Left ventricle myocardium inferior (tissue), 1 donor: ENCODE data around the gene PHC3. TPM values are rescaled to one million over a fixed set of nuclear protein-coding genes. Genes with fewer than 3 reads are reported as not detected.

Experiments used
- DNase-seq: peaks from one replicate; pipeline ENCODE4 v3.0.0-alpha.2; 2020
- H3K27ac ChIP-seq: fragments of 200-600 bp; replicated peaks from 2 replicates; pipeline ENCODE4 v1.8.0; 2021
- H3K27me3 ChIP-seq: fragments of 200-600 bp; 2 replicates; pipeline ENCODE4 v1.8.0; 2021; ENCODE audit warnings: low read depth
- H3K36me3 ChIP-seq: fragments of 200-600 bp; 2 replicates; pipeline ENCODE4 v1.8.0; 2021
- H3K4me1 ChIP-seq: fragments of 200-600 bp; 2 replicates; pipeline ENCODE4 v1.8.0; 2021
- H3K4me3 ChIP-seq: fragments of 200-600 bp; 2 replicates; pipeline ENCODE4 v1.8.0; 2021; ENCODE audit warnings: mild to moderate bottlenecking, moderate library complexity
- H3K9me3 ChIP-seq: fragments of 200-600 bp; replicated peaks from 2 replicates; pipeline ENCODE4 v1.8.0; 2021
- intact Hi-C: fragments of 100-400 bp; cut with micrococcal nuclease; formaldehyde crosslinking; loops from one replicate; pipeline ENCODE4 v1.11.0; 2022
- long read RNA-seq: library from polyadenylated mRNA; unstranded; transcript quantifications from one replicate; pipeline ENCODE4 v2.0.0, GENCODE V29; 2021
- total RNA-seq: library from RNA; stranded (reverse); fragmentation: NEBNext Ultra II Directional; extraction: Animal tissue kit (Norgen Biotek cat#: 25700); gene quantifications from one replicate; pipeline ENCODE4 v1.2.1, GENCODE V29; 2021
- TF ChIP-seq, protein P1 (sequence below): fragments of 200-600 bp; IDR thresholded peaks from 2 replicates; pipeline ENCODE4 v1.8.0; 2021; ENCODE audit warnings: antibody characterized with exemption, mild to moderate bottlenecking, borderline replicate concordance
- donor health status: DM: no; HTN: yes; CAD: no; lungs with severe emphysema.

Gene PHC3, protein sequence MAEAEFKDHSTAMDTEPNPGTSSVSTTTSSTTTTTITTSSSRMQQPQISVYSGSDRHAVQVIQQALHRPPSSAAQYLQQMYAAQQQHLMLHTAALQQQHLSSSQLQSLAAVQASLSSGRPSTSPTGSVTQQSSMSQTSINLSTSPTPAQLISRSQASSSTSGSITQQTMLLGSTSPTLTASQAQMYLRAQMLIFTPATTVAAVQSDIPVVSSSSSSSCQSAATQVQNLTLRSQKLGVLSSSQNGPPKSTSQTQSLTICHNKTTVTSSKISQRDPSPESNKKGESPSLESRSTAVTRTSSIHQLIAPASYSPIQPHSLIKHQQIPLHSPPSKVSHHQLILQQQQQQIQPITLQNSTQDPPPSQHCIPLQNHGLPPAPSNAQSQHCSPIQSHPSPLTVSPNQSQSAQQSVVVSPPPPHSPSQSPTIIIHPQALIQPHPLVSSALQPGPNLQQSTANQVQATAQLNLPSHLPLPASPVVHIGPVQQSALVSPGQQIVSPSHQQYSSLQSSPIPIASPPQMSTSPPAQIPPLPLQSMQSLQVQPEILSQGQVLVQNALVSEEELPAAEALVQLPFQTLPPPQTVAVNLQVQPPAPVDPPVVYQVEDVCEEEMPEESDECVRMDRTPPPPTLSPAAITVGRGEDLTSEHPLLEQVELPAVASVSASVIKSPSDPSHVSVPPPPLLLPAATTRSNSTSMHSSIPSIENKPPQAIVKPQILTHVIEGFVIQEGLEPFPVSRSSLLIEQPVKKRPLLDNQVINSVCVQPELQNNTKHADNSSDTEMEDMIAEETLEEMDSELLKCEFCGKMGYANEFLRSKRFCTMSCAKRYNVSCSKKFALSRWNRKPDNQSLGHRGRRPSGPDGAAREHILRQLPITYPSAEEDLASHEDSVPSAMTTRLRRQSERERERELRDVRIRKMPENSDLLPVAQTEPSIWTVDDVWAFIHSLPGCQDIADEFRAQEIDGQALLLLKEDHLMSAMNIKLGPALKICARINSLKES
- total RNA-seq = 53.1 TPM
- long read RNA-seq, full-length matches to known transcripts = 1 of 4 reads
- long read RNA-seq, partial matches to known transcripts = 1 of 4 reads
- long read RNA-seq, other reads (novel, unspliced or antisense) = 2 of 4 reads

DNA sequence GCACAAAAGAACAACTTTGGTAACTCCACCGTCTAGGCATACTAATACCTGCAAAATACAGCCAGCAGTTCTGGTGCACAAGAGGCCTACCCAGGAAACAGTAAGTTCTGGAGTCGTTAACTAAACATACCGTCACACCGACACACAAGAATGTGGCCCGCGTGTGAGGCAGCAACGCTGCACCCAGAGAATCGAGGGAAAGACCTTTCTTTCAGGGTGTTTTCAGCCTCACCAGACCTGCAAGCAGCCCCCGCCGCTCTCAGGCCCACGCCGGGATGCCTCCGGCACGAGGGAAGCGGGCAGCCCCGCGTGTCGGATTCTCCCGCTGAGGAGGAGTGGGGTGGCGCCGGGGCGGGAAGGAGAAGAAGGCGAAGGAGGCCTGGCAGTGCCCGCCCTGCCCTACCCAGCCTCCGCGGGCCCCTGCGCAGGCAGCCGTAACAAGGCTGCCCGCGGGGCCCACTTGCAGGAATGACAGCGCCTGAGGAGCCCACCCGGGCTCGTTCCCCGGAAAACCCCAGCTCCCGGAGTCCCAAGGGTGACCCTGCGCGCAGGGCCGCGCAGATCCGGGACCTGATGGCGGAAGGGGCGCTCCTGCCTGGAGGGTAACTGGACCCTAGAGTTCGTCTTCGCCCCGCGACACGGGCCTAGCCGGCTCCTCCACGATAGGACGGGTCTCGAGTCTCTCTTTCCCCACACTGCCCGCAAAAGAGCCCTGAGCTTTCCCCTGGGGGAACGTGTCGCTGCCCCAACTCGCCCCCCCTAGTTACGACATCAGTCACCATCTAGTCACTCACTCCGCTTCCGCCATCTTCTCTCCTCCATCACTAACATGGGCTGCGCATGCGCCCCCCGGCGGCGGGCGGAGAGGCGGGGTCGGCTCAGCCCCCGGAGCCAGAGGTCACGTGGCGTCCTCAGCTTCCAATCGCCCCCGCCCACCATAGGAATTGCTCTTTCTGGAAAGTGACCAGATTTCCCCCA is at the start of gene PHC3:
Gene PHC3 (minus strand): TSS at position 826 of the 978 bp plus-strand sequence. CDS start 18 bp downstream, at position 808.
- H3K4me1 ChIP-seq = peaks cover 33% of the 10 kb centered on the region

DNA sequence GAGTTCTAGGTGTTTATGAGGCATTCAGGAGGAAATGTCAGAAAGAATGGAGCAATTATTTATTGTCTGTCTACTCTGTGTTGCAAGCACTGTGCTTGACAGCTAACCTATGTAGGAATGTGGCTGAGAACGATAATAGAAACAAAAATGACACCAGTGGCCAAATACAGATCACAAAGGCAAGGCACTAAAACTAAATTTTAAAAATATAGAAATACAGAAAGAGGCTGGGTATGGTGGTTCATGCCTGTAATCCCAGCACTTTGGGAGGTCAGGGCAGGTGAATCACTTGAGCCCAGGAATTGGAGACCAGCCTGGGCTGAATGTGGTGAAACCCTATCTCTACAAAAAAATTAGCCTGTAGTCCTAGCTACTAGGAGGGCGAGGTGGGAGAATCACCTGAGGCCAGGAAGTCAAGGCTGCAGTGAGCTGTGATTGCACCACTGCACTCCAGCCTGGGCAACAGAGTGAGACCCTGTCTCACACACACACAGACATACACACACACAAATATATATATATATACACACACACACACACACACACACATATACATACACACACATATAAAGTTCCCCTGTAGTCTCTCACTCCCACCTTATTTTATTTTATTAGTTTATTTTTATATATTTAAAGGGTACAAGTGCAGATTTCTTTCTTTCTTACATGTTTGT is 46.7 kb upstream of the PHC3 start:
- no peak overlapping the region for H3K27ac ChIP-seq

More for the DNA sequence above, at the start of gene PHC3:
- Histone ChIP-seq H3K9me3 (no peaks in the 10 kb centered on the region), H3K4me3 (peak within 1 kb of the TSS; percentile 94), H3K27me3 (no peaks in the 10 kb centered on the region), H3K36me3 (peaks cover 24% of the 10 kb centered on the region), H3K27ac (peak within 1 kb of the TSS; percentile 96)
- TF ChIP-seq, protein P1, sequence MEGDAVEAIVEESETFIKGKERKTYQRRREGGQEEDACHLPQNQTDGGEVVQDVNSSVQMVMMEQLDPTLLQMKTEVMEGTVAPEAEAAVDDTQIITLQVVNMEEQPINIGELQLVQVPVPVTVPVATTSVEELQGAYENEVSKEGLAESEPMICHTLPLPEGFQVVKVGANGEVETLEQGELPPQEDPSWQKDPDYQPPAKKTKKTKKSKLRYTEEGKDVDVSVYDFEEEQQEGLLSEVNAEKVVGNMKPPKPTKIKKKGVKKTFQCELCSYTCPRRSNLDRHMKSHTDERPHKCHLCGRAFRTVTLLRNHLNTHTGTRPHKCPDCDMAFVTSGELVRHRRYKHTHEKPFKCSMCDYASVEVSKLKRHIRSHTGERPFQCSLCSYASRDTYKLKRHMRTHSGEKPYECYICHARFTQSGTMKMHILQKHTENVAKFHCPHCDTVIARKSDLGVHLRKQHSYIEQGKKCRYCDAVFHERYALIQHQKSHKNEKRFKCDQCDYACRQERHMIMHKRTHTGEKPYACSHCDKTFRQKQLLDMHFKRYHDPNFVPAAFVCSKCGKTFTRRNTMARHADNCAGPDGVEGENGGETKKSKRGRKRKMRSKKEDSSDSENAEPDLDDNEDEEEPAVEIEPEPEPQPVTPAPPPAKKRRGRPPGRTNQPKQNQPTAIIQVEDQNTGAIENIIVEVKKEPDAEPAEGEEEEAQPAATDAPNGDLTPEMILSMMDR = peak; percentile 23
- intact Hi-C loops = no loop called here
- DNase-seq = peak; percentile 94

DNA sequence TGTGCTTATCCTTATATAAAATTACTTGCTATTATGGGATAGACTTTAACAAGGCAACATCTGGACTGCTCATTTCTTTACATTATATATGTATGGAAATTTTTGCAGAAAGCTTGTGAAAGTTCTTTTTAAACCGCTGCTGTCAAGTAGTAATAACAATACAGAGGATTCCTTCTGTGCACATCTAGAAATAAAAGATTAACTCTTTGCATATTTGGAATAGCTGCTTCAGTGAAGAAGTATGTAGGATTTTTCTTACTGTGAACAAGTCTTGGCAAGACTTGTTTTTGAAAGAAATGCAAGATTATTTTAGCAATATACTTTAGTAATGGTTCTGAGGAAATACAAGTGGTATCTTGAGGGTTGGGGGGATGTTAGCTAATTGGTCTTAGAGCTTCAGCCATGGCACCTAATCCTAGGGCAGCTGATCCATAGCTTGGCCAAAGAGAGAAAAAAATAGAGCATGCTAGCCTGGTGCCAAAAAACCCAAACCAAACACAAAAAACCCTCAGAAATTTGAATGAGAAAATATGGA is 45.0 kb upstream of the PHC3 start:
- TF ChIP-seq, protein P1 = no peak
- Histone ChIP-seq H3K27me3 (no peaks in the 10 kb centered on the region), H3K9me3 (no peaks in the 10 kb centered on the region), H3K27ac (no peak overlapping the region), H3K36me3 (no peaks in the 10 kb centered on the region), H3K4me1 (peaks cover 42% of the 10 kb centered on the region), H3K4me3 (no peak overlapping the region)
- DNase-seq = no peak
- intact Hi-C loops = no loop called here

More for the DNA sequence above, 46.7 kb upstream of the PHC3 start:
- intact Hi-C loops = no loop called here
- DNase-seq = no peak
- peaks cover 29% of the 10 kb centered on the region for H3K4me1 ChIP-seq
- TF ChIP-seq, protein P1 = no peak
- no peak overlapping the region for H3K4me3 ChIP-seq
- H3K9me3 ChIP-seq = no peaks in the 10 kb centered on the region
- no peaks in the 10 kb centered on the region for H3K36me3 ChIP-seq
- H3K27me3 ChIP-seq = no peaks in the 10 kb centered on the region

DNA sequence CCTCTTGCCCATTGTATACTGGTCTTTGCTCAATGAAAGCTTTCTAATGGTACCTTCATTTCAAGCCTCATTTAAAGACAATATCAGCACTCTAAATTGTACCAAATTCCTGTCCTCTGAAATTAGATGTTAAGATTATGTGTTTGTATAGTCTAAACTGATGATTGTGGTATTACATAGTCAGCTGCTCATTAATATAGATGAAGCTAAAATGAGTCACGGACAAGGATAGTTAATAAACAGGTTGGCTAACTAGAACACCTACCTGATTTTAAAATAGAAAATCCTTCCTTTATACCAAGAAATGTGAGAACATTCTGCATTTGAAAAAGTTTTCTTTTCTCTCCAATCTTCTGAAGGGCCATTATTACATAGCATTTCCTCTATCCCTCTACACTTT is 43.6 kb upstream of the PHC3 start:
- Histone ChIP-seq H3K36me3 (no peaks in the 10 kb centered on the region), H3K9me3 (no peaks in the 10 kb centered on the region), H3K27ac (no peak overlapping the region), H3K4me1 (peaks cover 43% of the 10 kb centered on the region), H3K27me3 (no peaks in the 10 kb centered on the region), H3K4me3 (no peak overlapping the region)
- no peak for DNase-seq
- intact Hi-C loops = no loop called here
- TF ChIP-seq, protein P1 = no peak
